OCI-LY7 (cell line): Measurements from ENCODE around the gene RFT1. TPM values are rescaled to one million over a fixed set of nuclear protein-coding genes. Genes with fewer than 3 reads are reported as not detected.
"Not testable (repeated sequence)": the region's sequence is repeated elsewhere in the genome, so short reads cannot be mapped to it uniquely, and the experiment has no call there.

Source experiments
- BruUV-seq: library from RNA; stranded (reverse); fragments of 400-500 nt; replicated peaks from 2 replicates; lab custom pipeline; 2021; lab: Mats Ljungman, UMichigan
- CTCF ChIA-PET: fragments of 300-600 bp; sonication (Branson Sonifier 250); formaldehyde crosslinking; loops from one replicate; lab custom pipeline; 2022; ENCODE audit warnings: antibody characterized with exemption; ENCODE audit not compliant: unreplicated experiment; lab: Charles Lee
- POLR2A ChIA-PET: fragments of 300-600 bp; sonication (Branson Sonifier 250); formaldehyde crosslinking; loops from one replicate; lab custom pipeline; 2022; ENCODE audit warnings: antibody characterized with exemption; lab: Charles Lee
- DNase-seq: peaks from one replicate; pipeline ENCODE4 v3.0.0-alpha.2; 2015; ENCODE audit warnings: low spot score
- H2AFZ ChIP-seq: fragments of 200-600 bp; sonication (generic), shearing (Covaris generic); 2 replicates; pipeline ENCODE4 v1.6.1; 2014; ENCODE audit warnings: mild to moderate bottlenecking, antibody characterized with exemption, low read length, moderate library complexity
- H3K27ac ChIP-seq: fragments of 200-600 bp; sonication (generic); 2 replicates; pipeline ENCODE4 v1.5.1; 2014; ENCODE audit warnings: mixed run types, low read depth, mild to moderate bottlenecking, moderate library complexity, low read length, inconsistent platforms; ENCODE audit not compliant: poor library complexity, severe bottlenecking
- H3K36me3 ChIP-seq: fragments of 200-600 bp; sonication (generic); 2 replicates; pipeline ENCODE4 v1.6.1; 2014; ENCODE audit warnings: mild to moderate bottlenecking, antibody characterized with exemption, low read length, moderate library complexity, mixed read lengths; ENCODE audit not compliant: insufficient read depth
- H3K4me1 ChIP-seq: fragments of 200-600 bp; sonication (generic); 2 replicates; pipeline ENCODE4 v1.5.1; 2014; ENCODE audit warnings: mild to moderate bottlenecking, low read length; ENCODE audit not compliant: insufficient read depth, poor library complexity, severe bottlenecking
- H3K4me2 ChIP-seq: fragments of 200-600 bp; sonication (generic); 2 replicates; pipeline ENCODE4 v1.6.1; 2014; ENCODE audit warnings: mild to moderate bottlenecking, low read length
- H3K4me3 ChIP-seq: fragments of 200-600 bp; sonication (generic); 2 replicates; pipeline ENCODE4 v1.5.1; 2014; ENCODE audit warnings: mild to moderate bottlenecking, low read depth, low read length; ENCODE audit not compliant: poor library complexity, severe bottlenecking
- H3K79me2 ChIP-seq: fragments of 200-600 bp; sonication (generic); 2 replicates; pipeline ENCODE4 v1.6.1; 2016; ENCODE audit warnings: low read depth, mild to moderate bottlenecking, low read length, moderate library complexity, mixed read lengths; ENCODE audit not compliant: insufficient read depth
- H3K9me2 ChIP-seq: fragments of 200-600 bp; sonication (generic); 2 replicates; pipeline ENCODE4 v1.6.1; 2016; ENCODE audit warnings: mild to moderate bottlenecking, low read length, mixed read lengths; ENCODE audit not compliant: insufficient read depth
- H3K9me3 ChIP-seq: fragments of 200-600 bp; sonication (generic); 2 replicates; pipeline ENCODE4 v1.6.1; 2014; ENCODE audit warnings: mild to moderate bottlenecking, mixed run types, low read length, mixed read lengths
- H4K20me1 ChIP-seq: fragments of 200-600 bp; sonication (generic); 2 replicates; pipeline ENCODE4 v1.6.1; 2014; ENCODE audit warnings: mild to moderate bottlenecking, antibody characterized with exemption, low read length, moderate library complexity, mixed read lengths; ENCODE audit not compliant: insufficient read depth
- CTCF ChIP-seq: fragments of 200-600 bp; sonication (generic); conservative IDR thresholded peaks from 2 replicates; pipeline ENCODE4 v1.5.1; 2014; ENCODE audit warnings: mild to moderate bottlenecking, antibody characterized with exemption, low read length, moderate library complexity, mixed read lengths
- EZH2phosphoT487 ChIP-seq: fragments of 200-600 bp; sonication (generic); IDR thresholded peaks from 2 replicates; pipeline ENCODE4 v1.6.1; 2018; ENCODE audit warnings: low read depth, borderline replicate concordance, mild to moderate bottlenecking, mixed run types, antibody characterized with exemption, low read length, moderate library complexity, mixed read lengths
- intact Hi-C: fragments of 100-400 bp; cut with micrococcal nuclease; formaldehyde crosslinking; loops from one replicate; pipeline ENCODE4 v1.10.0; 2022; ENCODE audit not compliant: unreplicated experiment
- total RNA-seq, 2 experiments: library from RNA; depleted of rRNA in 1 of 2; stranded (reverse); fragments of >200 nt in 1 of 2; shearing (Covaris generic) in 1 of 2; gene quantifications; 2 replicates each; pipeline ENCODE4 v1.2.3, GENCODE V29; 2014 to 2022

The RFT1 gene
- total RNA-seq, 2 experiments from 2014 or later = 9.9 to 34.7 TPM

- Histone ChIP-seq H3K79me2 (no peaks in the 10 kb centered on the region), H3K36me3 (no peaks in the 10 kb centered on the region), H3K4me1 (no peaks in the 10 kb centered on the region), H3K27ac (no peak overlapping the region), H3K4me3 (no peak overlapping the region), H3K9me2 (no peaks in the 10 kb centered on the region), H2AFZ (no peak overlapping the region), H4K20me1 (no peaks in the 10 kb centered on the region), H3K9me3 (no peaks in the 10 kb centered on the region), H3K4me2 (no peak overlapping the region)
- no TSS peak for BruUV-seq
- no peak for DNase-seq
- intact Hi-C loops = no loop called here
- TF ChIP-seq EZH2phosphoT487 = no peak
- TF ChIP-seq CTCF = no peak
- POLR2A ChIA-PET = no interaction called here
- CTCF ChIA-PET = no interaction called here
Observed at GRCh38 chr3:53065841-53066480, 64.3 kb downstream of the RFT1 start.

- no peaks in the 10 kb centered on the region for H3K9me2 ChIP-seq
- H4K20me1 ChIP-seq = no peaks in the 10 kb centered on the region
- DNase-seq = no peak
- BruUV-seq = no TSS peak
- CTCF ChIA-PET = no interaction called here
- no peaks in the 10 kb centered on the region for H3K9me3 ChIP-seq
- no peak overlapping the region for H3K4me2 ChIP-seq
- no peaks in the 10 kb centered on the region for H3K79me2 ChIP-seq
- POLR2A ChIA-PET = interaction anchor here (0.9 kb wide), 1 partner anchor 156 kb away, joined by 3 read pairs; no protein-coding TSS in a partner anchor
- intact Hi-C loops = no loop called here
- H3K4me1 ChIP-seq = no peaks in the 10 kb centered on the region
- H3K27ac ChIP-seq = no peak overlapping the region
- TF ChIP-seq EZH2phosphoT487 (no peak), CTCF (no peak)
- no peaks in the 10 kb centered on the region for H3K36me3 ChIP-seq
- no peak overlapping the region for H2AFZ ChIP-seq
- H3K4me3 ChIP-seq = no peak overlapping the region
Observed at GRCh38 chr3:53062905-53063304, 67.3 kb downstream of the RFT1 start.

- H3K4me1 ChIP-seq = no peaks in the 10 kb centered on the region
- H3K36me3 ChIP-seq = no peaks in the 10 kb centered on the region
- no TSS peak for BruUV-seq
- CTCF ChIA-PET = no interaction called here
- no peaks in the 10 kb centered on the region for H4K20me1 ChIP-seq
- no peak overlapping the region for H3K4me3 ChIP-seq
- DNase-seq = no peak
- intact Hi-C loops = no loop called here
- no peak overlapping the region for H3K27ac ChIP-seq
- no peaks in the 10 kb centered on the region for H3K9me3 ChIP-seq
- H3K9me2 ChIP-seq = no peaks in the 10 kb centered on the region
- POLR2A ChIA-PET = no interaction called here
- TF ChIP-seq EZH2phosphoT487 (no peak), CTCF (0 out of 2 replicates have a peak, but pooled peaks have one; percentile 25)
- no peak overlapping the region for H2AFZ ChIP-seq
- H3K79me2 ChIP-seq = no peaks in the 10 kb centered on the region
- H3K4me2 ChIP-seq = no peak overlapping the region
Observed at GRCh38 chr3:53056442-53056841, 73.8 kb downstream of the RFT1 start.

- H3K4me1 ChIP-seq, H3K4me3 ChIP-seq, H3K9me2 ChIP-seq, H3K79me2 ChIP-seq, H2AFZ ChIP-seq, H3K27ac ChIP-seq, BruUV-seq, H3K4me2 ChIP-seq, H4K20me1 ChIP-seq, H3K36me3 ChIP-seq, intact Hi-C loops, H3K9me3 ChIP-seq, DNase-seq: not testable (repeated sequence)
- CTCF ChIA-PET = interaction anchor here (0.6 kb wide), 1 partner anchor 129 kb away, joined by 3 read pairs; no protein-coding TSS in a partner anchor
- POLR2A ChIA-PET = interaction anchor here (0.6 kb wide), 1 partner anchor 309 kb away, joined by 3 read pairs; no protein-coding TSS in a partner anchor
Observed at GRCh38 chr3:53054233-53054632, 76.0 kb downstream of the RFT1 start.
